Kidney (tissue), 22 donors: ENCODE results near the gene NXPE1. TPM values are rescaled to one million over a fixed set of nuclear protein-coding genes. Genes with fewer than 3 reads are reported as not detected.
"Not testable (repeated sequence)": the region's sequence is repeated elsewhere in the genome, so short reads cannot be mapped to it uniquely, and the experiment has no call there.

ENCODE experiments used
- DNase-seq, 5 donors: peaks; one replicate each; pipeline ENCODE4 v3.0.0-alpha.2; 2013 to 2020
- FAIRE-seq: peaks from 2 replicates; lab custom pipeline; 2012; peaks lifted over from hg19 to GRCh38; lab: Jason Lieb, UNC
- H3K27ac ChIP-seq, 2 donors: one replicate each; pipeline ENCODE4 v1.7.0; 2013; ENCODE audit warnings: low read depth in 2 of 2, low read length in 2 of 2, inconsistent platforms in 1 of 2
- H3K27me3 ChIP-seq: one replicate; pipeline ENCODE4 v1.7.1; 2013; ENCODE audit warnings: low read length, inconsistent platforms; ENCODE audit not compliant: control insufficient read depth, insufficient read depth
- H3K36me3 ChIP-seq, 3 donors: one replicate each; pipeline versions ENCODE4 v1.7.0 to v1.7.1; 2013; ENCODE audit warnings: low read length in 3 of 3, control low read depth in 1 of 3, inconsistent platforms in 1 of 3; ENCODE audit not compliant: insufficient read depth in 3 of 3, control insufficient read depth in 2 of 3
- H3K4me1 ChIP-seq, 3 donors: one replicate each; pipeline versions ENCODE4 v1.7.0 to v1.7.1; 2013; ENCODE audit warnings: low read length in 3 of 3, inconsistent platforms in 1 of 3, low read depth in 1 of 3; ENCODE audit not compliant: control insufficient read depth in 2 of 3, insufficient read depth in 2 of 3
- H3K4me3 ChIP-seq, 3 donors: one replicate each; pipeline versions ENCODE4 v1.7.0 to v1.8.1; 2013; ENCODE audit warnings: low read length in 3 of 3, control low read depth in 1 of 3, inconsistent platforms in 1 of 3
- H3K9ac ChIP-seq, 3 donors: one replicate each; pipeline versions ENCODE4 v1.7.0 to v1.7.1; 2013; ENCODE audit warnings: low read length in 3 of 3, control low read depth in 1 of 3, inconsistent platforms in 1 of 3
- H3K9me3 ChIP-seq, 3 donors: one replicate each; pipeline versions ENCODE4 v1.7.0 to v1.7.1; 2013; ENCODE audit warnings: low read length in 3 of 3, control low read depth in 1 of 3, inconsistent platforms in 1 of 3; ENCODE audit not compliant: control insufficient read depth in 2 of 3, insufficient read depth in 1 of 3
- intact Hi-C: fragments of 100-400 bp; cut with DNase I; formaldehyde crosslinking; loops from one replicate; pipeline ENCODE4 v1.11.1; 2022
- long read RNA-seq, 10 donors: library from polyadenylated mRNA in 1 of 10; unstranded in 1 of 10; transcript quantifications; one replicate each; pipeline ENCODE4 v2.0.0 and lab custom pipeline, GENCODE V29; 2021 to 2026
- polyA plus RNA-seq: library from polyadenylated mRNA; stranded (reverse); fragments of 350-450 nt; fragmentation: Illumina TruSeq; extraction: RNeasy Lipid Tissue Mini Kit (QIAGEN cat#74804); gene quantifications from one replicate; pipeline ENCODE4 v1.2.3, GENCODE V29; 2014; ENCODE audit warnings: low read depth, low replicate concordance; ENCODE audit not compliant: insufficient read depth
- total RNA-seq: library from RNA; stranded (reverse); fragmentation: NEBNext Ultra II Directional; extraction: Animal tissue kit (Norgen Biotek cat#: 25700); gene quantifications from one replicate; pipeline ENCODE4 v1.2.1, GENCODE V29; 2021
- TF ChIP-seq, protein P1 (sequence below): IDR thresholded peaks from 3 replicates; pipeline ENCODE4 v1.5.1; 2012; ENCODE audit warnings: mild to moderate bottlenecking, moderate library complexity, borderline replicate concordance; ENCODE audit not compliant: insufficient read depth; ENCODE audit errors: extremely low read depth
- donor health status: control.
- donor health status: control.
- donor health status: control.
- donor health status: control.
- donor health status: control.
- donor health status: DM: yes; HTN: yes; CAD: no.
- donor health status: Normal renal cell carcinoma (clear cell type).

NXPE1 gene
- 0.25 TPM for total RNA-seq
- not detected for polyA plus RNA-seq
- long read RNA-seq, donor 1, result 0 reads
- long read RNA-seq, donor 2, result 0 reads
- long read RNA-seq, donor 3, result 0 reads
- long read RNA-seq, donor 4, result 0 reads
- long read RNA-seq, donor 5, result 0 reads
- long read RNA-seq, donor 6, result 0 reads
- long read RNA-seq, donor 7, result 0 reads
- long read RNA-seq, donor 8, result 0 reads
- long read RNA-seq, donor 9, result 0 reads
- long read RNA-seq, donor 10, result 0 reads

DNA sequence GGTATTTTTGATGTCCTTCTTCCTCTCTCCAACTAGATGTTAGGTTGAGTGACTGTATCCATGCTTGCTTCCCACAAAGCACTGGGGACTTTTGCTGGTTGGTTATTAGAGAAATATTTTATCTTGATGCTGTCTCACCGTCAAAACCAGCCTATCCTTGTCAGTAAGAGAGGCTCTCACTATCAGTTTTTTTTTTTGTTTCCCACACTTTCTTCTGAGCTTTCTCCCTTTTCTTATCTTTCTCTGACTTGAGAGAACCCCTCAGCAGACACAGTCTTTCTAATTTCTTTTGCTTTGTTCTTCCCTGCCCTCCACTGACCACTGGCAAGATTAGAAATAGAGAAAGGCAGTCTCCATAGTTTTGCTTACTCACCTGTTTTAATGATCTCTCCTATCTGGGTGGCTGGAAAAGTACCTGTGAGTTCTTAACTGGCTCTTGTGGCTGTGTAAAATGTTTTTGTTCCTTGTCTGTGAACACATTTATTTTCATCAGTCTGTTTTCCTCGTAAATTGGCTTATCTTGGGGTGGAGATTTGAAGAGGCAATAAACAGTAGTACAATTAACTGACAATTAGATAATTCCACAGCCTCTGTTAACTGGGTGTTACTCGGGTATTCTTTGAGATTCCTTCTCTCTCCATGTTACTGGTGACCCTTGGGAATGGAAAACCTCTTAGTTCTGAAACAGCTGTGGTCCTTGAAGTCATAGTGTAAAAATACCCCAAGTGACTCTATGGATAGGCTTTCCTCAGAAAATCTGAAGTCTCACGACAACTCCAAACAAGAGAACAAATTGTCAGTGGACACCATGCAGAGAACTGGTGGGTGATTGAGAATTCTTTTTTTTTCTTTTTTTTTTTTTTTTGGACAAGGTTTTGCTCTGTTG, at the start of gene NXPE1:
NXPE1 (minus strand) TSS at position 457 of the 886 bp plus-strand sequence. CDS start 8,680 bp downstream, outside the sequence.
- H3K9ac ChIP-seq, result no peak within 1 kb of the TSS
- FAIRE-seq (no peak), DNase-seq (no peak)
- intact Hi-C loops, result no loop called here
- H3K4me3 ChIP-seq, result no peak within 1 kb of the TSS
- H3K27ac ChIP-seq, result no peak within 1 kb of the TSS
- H3K36me3 ChIP-seq, result no peaks in the 10 kb centered on the region
- no peaks in the 10 kb centered on the region for H3K27me3 ChIP-seq
- TF ChIP-seq, protein P1, sequence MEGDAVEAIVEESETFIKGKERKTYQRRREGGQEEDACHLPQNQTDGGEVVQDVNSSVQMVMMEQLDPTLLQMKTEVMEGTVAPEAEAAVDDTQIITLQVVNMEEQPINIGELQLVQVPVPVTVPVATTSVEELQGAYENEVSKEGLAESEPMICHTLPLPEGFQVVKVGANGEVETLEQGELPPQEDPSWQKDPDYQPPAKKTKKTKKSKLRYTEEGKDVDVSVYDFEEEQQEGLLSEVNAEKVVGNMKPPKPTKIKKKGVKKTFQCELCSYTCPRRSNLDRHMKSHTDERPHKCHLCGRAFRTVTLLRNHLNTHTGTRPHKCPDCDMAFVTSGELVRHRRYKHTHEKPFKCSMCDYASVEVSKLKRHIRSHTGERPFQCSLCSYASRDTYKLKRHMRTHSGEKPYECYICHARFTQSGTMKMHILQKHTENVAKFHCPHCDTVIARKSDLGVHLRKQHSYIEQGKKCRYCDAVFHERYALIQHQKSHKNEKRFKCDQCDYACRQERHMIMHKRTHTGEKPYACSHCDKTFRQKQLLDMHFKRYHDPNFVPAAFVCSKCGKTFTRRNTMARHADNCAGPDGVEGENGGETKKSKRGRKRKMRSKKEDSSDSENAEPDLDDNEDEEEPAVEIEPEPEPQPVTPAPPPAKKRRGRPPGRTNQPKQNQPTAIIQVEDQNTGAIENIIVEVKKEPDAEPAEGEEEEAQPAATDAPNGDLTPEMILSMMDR, result no peak
- H3K9me3 ChIP-seq, result no peaks in the 10 kb centered on the region
- H3K4me1 ChIP-seq, result no peaks in the 10 kb centered on the region

DNA sequence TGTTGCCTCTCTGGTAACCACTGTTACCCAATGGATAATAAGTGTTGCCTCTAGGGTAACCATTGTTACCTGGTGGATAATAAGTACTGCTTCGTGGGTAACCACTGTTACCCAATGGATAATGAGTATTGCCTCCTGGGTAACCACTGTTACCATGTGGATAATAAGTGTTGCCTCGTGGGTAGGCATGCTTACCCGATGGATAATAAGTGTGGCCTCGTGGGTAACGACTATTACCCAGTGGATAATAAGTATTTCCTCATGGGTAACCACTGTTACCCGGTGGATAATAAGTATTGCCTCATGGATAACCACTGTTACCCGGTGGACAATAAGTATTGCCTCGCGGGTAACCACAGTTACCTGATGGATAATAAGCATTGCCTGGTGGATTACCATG, 49.7 kb upstream of the NXPE1 start:
- Histone ChIP-seq H3K27me3 (no peaks in the 10 kb centered on the region), H3K9me3 (peaks cover 0 to 2% (median 0%) of the 10 kb centered on the region in 3 donors), H3K9ac (no peak overlapping the region), H3K4me3 (no peak overlapping the region), H3K27ac (no peak overlapping the region), H3K36me3 (no peaks in the 10 kb centered on the region), H3K4me1 (no peaks in the 10 kb centered on the region)
- intact Hi-C loops, result no loop called here
- no peak for FAIRE-seq
- DNase-seq, result no peak
- TF ChIP-seq, protein P1, result no peak

DNA sequence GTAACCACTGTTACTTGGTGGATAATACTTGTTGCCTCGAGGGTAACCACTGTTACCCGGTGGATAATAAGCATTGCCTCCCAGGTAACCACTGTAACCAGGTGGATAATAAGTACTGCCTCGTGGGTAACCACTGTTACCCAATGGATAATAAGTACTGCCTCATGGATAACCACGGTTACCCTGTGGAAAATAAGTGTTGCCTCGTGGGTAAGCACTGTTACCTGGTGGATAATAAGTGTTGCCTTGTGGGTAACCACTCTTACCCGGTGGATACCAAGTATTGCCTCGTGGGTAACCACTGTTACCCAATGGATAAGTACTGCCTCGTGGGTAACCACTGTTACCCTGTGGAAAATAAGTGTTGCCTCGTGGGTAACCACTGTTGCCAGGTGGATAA, 48.9 kb upstream of the NXPE1 start:
- not testable (repeated sequence) for FAIRE-seq, H3K27me3 ChIP-seq

More for the DNA sequence above, 48.9 kb upstream of the NXPE1 start:
- H3K36me3 ChIP-seq, H3K4me1 ChIP-seq, H3K4me3 ChIP-seq, intact Hi-C loops, H3K9me3 ChIP-seq, H3K9ac ChIP-seq, H3K27ac ChIP-seq, DNase-seq: not testable (repeated sequence)
